Stimulated activated naive CD8-positive, alpha-beta T cell treated with anti-CD3 and anti-CD28 coated beads, Interleukin-15, Interleukin-2, amounts not matched to agents 100 U/mL and 50 U/mL, for 24 hours (primary cell): ENCODE measurements around the gene ZCCHC10.
A peak's percentile ranks its signal among the peaks of the same experiment; 100 is the strongest.
"Not testable (repeated sequence)": the region's sequence is repeated elsewhere in the genome, so short reads cannot be mapped to it uniquely, and the experiment has no call there.

ENCODE experiments used
- ATAC-seq: fragments of 150-1000 bp; cut with Tn5 transposase; one replicate; pipeline ENCODE4 v1.10.0; 2021
- DNase-seq: peaks from one replicate; pipeline ENCODE4 v3.0.0; 2021

Gene ZCCHC10

GRCh38 chr5:133041910-133042309, 15.6 kb upstream of the ZCCHC10 start:
- ATAC-seq = no peak

GRCh38 chr5:133041157-133041784, 14.9 kb upstream of the ZCCHC10 start:
- no peak for ATAC-seq
- DNase-seq = no peak

More at GRCh38 chr5:133041910-133042309, 15.6 kb upstream of the ZCCHC10 start:
- no peak for DNase-seq

- not testable (repeated sequence) for ATAC-seq, DNase-seq
These were observed 10.3 kb upstream of the ZCCHC10 start for GRCh38 chr5:133036677-133037076.

- ATAC-seq (no peak), DNase-seq (no peak)
These were observed 8.9 kb upstream of the ZCCHC10 start for GRCh38 chr5:133035224-133035623.

- ATAC-seq = no peak
- DNase-seq = no peak
These were observed 7.7 kb upstream of the ZCCHC10 start for GRCh38 chr5:133034064-133034463.

GRCh38 chr5:133032852-133033742, 6.7 kb upstream of the ZCCHC10 start:
- ATAC-seq (peak; percentile 68), DNase-seq (no peak)

GRCh38 chr5:133030343-133031005, 4.1 kb upstream of the ZCCHC10 start:
- ATAC-seq (no peak), DNase-seq (no peak)

GRCh38 chr5:133029416-133029815, 3.1 kb upstream of the ZCCHC10 start:
- ATAC-seq (no peak), DNase-seq (no peak)

- ATAC-seq = no peak
These were observed 360 bp upstream of the ZCCHC10 start for GRCh38 chr5:133026664-133027153.

GRCh38 chr5:133019471-133019870, 6.9 kb downstream of the ZCCHC10 start:
- not testable (repeated sequence) for DNase-seq, ATAC-seq

More at GRCh38 chr5:133026664-133027153, 360 bp upstream of the ZCCHC10 start:
- DNase-seq = no peak

- ATAC-seq = no peak
These were observed 8.4 kb downstream of the ZCCHC10 start for GRCh38 chr5:133017964-133018363.

GRCh38 chr5:133015466-133015865, 10.9 kb downstream of the ZCCHC10 start:
- ATAC-seq (no peak), DNase-seq (no peak)

More at GRCh38 chr5:133017964-133018363, 8.4 kb downstream of the ZCCHC10 start:
- no peak for DNase-seq

GRCh38 chr5:133008455-133008854, 17.9 kb downstream of the ZCCHC10 start:
- ATAC-seq = not testable (repeated sequence)

GRCh38 chr5:133006653-133007052, 19.7 kb downstream of the ZCCHC10 start:
- DNase-seq = no peak
- ATAC-seq = no peak

More at GRCh38 chr5:133008455-133008854, 17.9 kb downstream of the ZCCHC10 start:
- DNase-seq = not testable (repeated sequence)

- ATAC-seq = no peak
These were observed 27.1 kb downstream of the ZCCHC10 start for GRCh38 chr5:132999246-132999645.

GRCh38 chr5:132998556-132998955, 27.8 kb downstream of the ZCCHC10 start:
- ATAC-seq = no peak

More at GRCh38 chr5:132999246-132999645, 27.1 kb downstream of the ZCCHC10 start:
- DNase-seq = no peak

GRCh38 chr5:132996307-132996706, 30.0 kb downstream of the ZCCHC10 start:
- DNase-seq (no peak), ATAC-seq (no peak)

More at GRCh38 chr5:132998556-132998955, 27.8 kb downstream of the ZCCHC10 start:
- no peak for DNase-seq

GRCh38 chr5:132987531-132988408, 38.6 kb downstream of the ZCCHC10 start:
- DNase-seq (no peak), ATAC-seq (no peak)

- not testable (repeated sequence) for DNase-seq, ATAC-seq
These were observed 43.4 kb downstream of the ZCCHC10 start for GRCh38 chr5:132982971-132983370.

GRCh38 chr5:132981288-132981687, 45.1 kb downstream of the ZCCHC10 start:
- DNase-seq = no peak
- ATAC-seq = no peak

- no peak for DNase-seq
- no peak for ATAC-seq
These were observed 46.4 kb downstream of the ZCCHC10 start for GRCh38 chr5:132979976-132980375.
